NCI-H128 (cell line): ENCODE measurements around the gene CUTA.
A peak's percentile ranks its signal among the peaks of the same experiment; 100 is the strongest.

Experiments used
- DNase-seq: peaks from one replicate; lab custom pipeline; 2025; ENCODE audit not compliant: unreplicated experiment; lab: John Stamatoyannopoulos, UW

CUTA gene

DNA sequence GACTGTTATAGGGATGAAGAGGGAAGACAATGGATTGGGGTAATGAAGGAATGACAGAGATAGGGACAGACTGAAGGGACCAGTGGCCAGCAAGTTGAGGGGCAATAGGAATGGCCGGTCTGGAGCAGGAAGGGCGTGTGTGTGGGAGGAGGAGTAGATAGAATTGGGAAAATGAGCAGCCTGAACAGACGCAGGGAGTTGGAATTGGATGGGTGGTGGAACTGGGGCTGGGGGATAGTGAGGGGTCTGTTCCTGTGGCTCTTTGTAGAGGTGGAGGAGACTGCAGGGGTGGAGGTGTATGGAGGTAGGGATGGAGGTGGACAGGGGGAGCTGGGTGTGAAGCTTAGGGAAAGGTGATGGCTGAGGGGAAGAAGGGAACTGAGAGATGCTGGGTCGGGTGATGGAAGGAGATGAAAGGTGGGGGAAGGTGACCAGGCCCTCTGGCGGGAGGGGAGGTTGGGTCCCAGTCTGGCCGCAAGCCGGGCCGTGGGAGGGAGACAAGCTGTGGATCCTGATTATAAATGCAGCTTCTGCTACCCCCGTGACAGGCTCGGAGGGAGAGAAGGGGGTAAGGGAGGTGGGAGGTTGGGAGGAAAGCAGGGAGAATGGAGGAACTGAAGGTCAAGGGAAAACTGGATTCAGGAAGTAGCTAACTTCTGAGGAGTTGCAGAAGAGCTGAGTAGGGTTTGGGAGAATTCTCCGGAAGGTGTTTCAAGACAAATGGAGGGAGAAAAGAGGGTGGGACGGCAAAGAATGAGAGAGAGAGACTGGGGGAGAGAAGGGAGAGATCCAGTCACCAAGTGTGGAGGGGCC, 7.2 kb upstream of the CUTA start:
- DNase-seq = no peak

GRCh38 chr6:33423777-33424176, 5.9 kb upstream of the CUTA start:
- no peak for DNase-seq

GRCh38 chr6:33421344-33421643, 3.4 kb upstream of the CUTA start:
- no peak for DNase-seq

GRCh38 chr6:33420491-33421343, 2.8 kb upstream of the CUTA start:
- no peak for DNase-seq

- DNase-seq = no peak
These were observed 1.9 kb upstream of the CUTA start, which contains the start of gene SYNGAP1 for GRCh38 chr6:33419580-33420490. SYNGAP1 (plus strand) TSS chr6:33420065; CDS start chr6:33420265, 200 bp downstream.

DNA sequence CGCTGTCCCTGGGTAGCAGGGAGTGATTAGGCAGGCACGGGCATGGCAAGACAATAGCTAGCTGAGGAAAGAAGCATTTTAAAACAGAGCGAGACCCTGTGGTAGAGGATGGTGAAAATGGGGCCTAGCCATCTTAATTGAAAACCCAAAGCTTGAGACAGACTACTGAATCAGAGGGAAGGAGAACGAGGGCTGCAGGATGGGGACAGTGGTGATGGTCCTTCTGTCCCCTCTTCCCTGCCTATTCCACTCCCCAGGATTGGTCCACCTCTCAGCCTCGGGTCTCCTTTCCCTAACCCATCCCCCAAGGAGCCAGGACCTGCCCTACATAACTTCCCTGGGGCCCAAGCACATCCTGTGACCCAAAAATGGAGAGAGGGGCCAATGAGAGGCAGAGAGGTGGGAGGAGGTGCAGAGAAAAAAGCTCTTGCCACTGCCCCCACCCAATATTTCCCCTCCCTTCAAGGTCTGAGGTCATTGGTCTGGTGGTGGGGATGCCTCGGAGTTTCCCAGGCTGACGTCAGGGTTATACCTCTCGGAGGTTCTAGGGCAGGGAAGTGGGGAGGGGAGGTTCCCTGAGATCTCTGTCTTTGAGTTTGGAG, 884 bp upstream of the CUTA start:
- no peak for DNase-seq

GRCh38 chr6:33417128-33417902, 592 bp downstream of the CUTA start:
- no peak for DNase-seq

DNA sequence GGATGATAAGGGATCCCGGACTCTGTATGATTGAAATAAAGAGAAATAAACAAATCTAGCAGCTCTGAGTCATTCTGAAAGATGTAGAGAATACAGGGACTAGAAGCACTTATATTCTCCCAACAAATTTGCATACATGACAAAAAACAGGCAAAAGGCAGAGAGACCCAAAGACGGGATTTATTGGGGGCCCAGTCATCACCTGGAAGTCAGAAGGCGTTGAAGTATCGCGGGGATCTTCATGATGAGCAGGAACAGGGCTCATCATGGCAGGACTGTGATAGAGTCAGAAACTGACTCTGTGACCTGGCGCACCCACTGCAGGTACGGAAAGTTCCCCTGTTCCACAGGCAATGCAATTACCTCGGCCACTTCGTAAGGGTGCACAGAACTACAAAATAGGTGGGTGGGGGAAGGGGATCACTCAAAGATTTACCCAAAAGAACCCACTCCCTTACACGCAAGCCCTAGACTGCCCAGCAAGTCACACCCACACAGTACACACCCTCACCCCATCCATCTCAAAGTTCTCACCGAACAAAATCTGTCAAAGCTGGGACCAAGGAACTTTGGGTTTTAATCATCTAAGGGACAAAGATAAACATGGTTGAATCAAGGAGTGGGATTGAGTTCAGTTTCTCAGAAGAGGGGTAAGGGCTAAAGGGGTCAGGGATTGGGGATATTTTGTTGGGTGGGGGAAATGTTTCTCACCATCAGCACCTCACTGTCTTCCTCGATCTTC, 1.4 kb downstream of the CUTA start:
- DNase-seq = no peak

DNA sequence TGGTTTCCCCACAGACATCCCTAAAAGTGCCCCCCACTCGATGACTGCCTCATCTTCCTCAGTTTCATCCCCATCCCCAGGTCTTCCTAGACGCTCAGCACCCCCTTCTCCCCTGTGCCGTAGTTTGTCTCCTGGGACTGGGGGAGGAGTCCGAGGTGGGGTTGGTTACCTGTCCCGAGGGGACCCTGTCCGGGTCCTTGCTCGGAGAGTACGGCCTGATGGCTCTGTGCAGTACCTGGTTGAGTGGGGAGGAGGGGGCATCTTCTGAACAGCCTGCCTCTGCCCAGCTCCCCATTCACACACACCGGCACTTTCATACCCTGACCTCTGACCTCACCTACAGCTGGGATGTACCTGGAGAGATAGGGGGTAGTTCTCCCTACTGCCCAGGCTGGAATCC, 2.1 kb downstream of the CUTA start:
- DNase-seq = no peak

GRCh38 chr6:33414592-33415271, 3.2 kb downstream of the CUTA start:
- no peak for DNase-seq

DNA sequence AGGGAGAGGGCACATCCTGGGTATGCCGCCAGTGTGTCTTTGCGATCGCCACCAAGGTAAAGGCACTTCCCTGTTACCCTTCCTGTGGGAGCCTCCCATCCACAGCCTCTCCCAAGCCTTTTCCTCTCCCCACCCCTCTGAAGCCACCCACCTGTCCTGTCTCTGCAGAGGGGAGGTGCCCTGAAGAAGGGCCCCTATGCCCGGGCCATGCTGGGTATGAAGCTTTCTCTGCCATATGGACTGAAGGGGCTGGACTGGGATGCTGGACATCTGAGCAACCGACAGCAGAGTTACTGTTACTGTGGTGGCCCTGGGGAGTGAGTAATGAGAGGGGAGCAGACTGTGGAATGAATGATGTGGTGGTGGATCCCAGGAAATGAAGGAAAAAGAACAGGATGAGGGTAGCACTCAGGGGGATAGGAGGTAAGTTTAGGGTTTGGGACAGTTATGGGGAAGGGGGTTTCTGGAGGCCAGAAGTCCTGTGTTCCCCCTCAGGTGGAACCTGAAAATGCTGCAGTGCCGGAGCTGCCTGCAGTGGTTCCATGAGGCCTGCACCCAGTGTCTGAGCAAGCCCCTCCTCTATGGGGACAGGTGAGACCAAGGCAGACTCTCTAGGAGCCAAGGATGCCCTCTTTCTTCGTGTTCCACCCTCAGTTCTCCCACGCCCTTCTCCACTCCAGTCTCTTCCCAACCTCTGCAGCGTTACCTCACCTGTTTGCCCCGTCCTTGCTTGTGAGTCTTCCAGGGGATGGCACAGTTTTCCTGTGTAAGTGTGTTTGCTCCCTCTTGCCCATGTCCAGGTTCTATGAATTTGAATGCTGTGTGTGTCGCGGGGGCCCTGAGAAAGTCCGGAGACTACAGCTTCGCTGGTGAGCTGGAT, 4.4 kb downstream of the CUTA start:
- no peak for DNase-seq

DNA sequence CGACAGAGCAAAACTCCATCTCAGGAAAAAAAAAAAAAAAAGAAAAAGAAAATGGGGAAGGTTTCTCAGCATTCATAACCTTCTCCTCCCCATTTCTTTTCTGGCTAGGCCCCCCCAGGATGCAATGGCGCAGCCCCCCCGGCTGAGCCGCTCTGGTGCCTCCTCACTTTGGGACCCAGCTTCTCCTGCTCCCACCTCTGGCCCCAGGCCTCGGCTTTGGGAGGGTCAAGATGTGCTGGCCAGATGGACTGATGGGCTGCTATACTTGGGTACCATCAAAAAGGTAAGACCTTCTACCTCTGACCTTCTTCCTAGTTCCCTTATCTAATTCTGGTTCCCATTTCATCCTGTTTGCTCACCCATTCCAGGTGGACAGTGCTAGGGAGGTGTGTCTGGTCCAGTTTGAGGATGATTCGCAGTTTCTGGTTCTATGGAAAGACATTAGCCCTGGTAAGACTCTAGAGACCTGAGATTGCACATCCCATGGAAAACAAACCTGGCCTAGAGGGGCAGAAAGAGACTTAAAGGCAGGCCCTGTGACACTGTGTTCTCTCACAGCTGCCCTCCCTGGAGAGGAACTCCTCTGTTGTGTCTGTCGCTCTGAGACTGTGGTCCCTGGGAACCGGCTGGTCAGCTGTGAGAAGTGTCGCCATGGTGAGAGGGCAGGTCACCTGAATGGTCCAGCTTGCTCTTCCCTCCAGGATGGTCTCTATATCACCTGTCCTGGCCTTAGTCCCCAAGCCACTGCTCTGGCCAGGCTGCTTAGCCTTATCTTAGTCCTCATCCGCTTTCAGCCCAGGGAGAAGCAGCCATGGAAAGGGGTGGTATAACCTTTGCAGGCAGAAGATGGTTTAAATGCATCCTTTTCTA, 5.5 kb downstream of the CUTA start:
- DNase-seq = no peak

GRCh38 chr6:33411632-33412005, 6.3 kb downstream of the CUTA start:
- DNase-seq = no peak

GRCh38 chr6:33410711-33411631, 6.9 kb downstream of the CUTA start, which contains the start of gene PHF1:
PHF1 (plus strand) TSS chr6:33411014; CDS start chr6:33412264, 1,250 bp downstream.
- DNase-seq = no peak

GRCh38 chr6:33410050-33410710, 7.7 kb downstream of the CUTA start:
- peak; percentile 95 for DNase-seq
